GM18951 (cell line): Measurements from ENCODE around the gene IFT80.
"Not testable (repeated sequence)": the region's sequence is repeated elsewhere in the genome, so short reads cannot be mapped to it uniquely, and the experiment has no call there.

ENCODE experiments used
- POLR2A ChIP-seq: IDR thresholded peaks from 4 replicates; pipeline ENCODE4 v1.6.1; 2011; ENCODE audit warnings: mild to moderate bottlenecking; ENCODE audit not compliant: insufficient read length, insufficient read depth; ENCODE audit errors: extremely low read depth
- in situ Hi-C: fragments of 300-500 bp; cut with MboI; formaldehyde crosslinking; loops from one replicate; pipeline ENCODE4 v1.12.0; 2022; ENCODE audit warnings: low sequenced_read_pairs, mixed read lengths, inconsistent platforms; ENCODE audit not compliant: unreplicated experiment

The IFT80 gene

GRCh38 chr3:160369784-160370183 lies 29.2 kb downstream of the IFT80 start:
- TF ChIP-seq POLR2A = no peak
- in situ Hi-C loops = no loop called here

- no peak for TF ChIP-seq POLR2A
- in situ Hi-C loops = no loop called here
Measured at GRCh38 chr3:160368804-160369203, 30.2 kb downstream of the IFT80 start.

GRCh38 chr3:160365869-160366522 lies 33.0 kb downstream of the IFT80 start:
- in situ Hi-C loops = no loop called here
- TF ChIP-seq POLR2A = no peak

- in situ Hi-C loops = not testable (repeated sequence)
Measured at GRCh38 chr3:160362896-160363295, 36.1 kb downstream of the IFT80 start.

- TF ChIP-seq POLR2A = no peak
- in situ Hi-C loops = no loop called here
Measured at GRCh38 chr3:160355826-160356225, 43.2 kb downstream of the IFT80 start.

GRCh38 chr3:160346511-160346910 lies 52.5 kb downstream of the IFT80 start:
- in situ Hi-C loops = loop anchor here (25.0 kb wide), 1 partner anchor 309 kb away; no protein-coding TSS in a partner anchor
- no peak for TF ChIP-seq POLR2A

GRCh38 chr3:160343132-160343531 lies 55.9 kb downstream of the IFT80 start:
- in situ Hi-C loops = loop anchor here (25.0 kb wide), 1 partner anchor 306 kb away; no protein-coding TSS in a partner anchor
- no peak for TF ChIP-seq POLR2A

DNA sequence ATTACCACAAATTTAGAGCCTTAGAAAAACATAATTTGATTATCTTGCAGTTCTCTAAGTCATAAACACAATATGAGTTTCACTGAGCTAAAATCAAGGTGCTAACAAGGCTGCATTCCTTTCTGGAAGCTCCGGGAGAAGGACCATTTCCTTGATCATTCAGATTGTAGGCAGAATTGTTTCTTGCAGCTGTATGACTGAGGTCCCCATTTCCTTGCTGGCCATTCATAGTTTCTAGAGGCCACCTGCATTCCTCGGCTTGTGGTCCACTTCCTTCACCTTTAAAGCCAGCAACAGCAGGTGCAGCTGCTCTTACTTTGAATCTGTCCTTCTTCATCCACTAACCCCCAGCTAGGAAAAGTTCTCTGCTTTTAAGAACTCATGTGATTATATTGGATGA lies 58.7 kb downstream of the IFT80 start:
- in situ Hi-C loops = loop anchor here (25.0 kb wide), 1 partner anchor 303 kb away; no protein-coding TSS in a partner anchor
- TF ChIP-seq POLR2A = no peak

DNA sequence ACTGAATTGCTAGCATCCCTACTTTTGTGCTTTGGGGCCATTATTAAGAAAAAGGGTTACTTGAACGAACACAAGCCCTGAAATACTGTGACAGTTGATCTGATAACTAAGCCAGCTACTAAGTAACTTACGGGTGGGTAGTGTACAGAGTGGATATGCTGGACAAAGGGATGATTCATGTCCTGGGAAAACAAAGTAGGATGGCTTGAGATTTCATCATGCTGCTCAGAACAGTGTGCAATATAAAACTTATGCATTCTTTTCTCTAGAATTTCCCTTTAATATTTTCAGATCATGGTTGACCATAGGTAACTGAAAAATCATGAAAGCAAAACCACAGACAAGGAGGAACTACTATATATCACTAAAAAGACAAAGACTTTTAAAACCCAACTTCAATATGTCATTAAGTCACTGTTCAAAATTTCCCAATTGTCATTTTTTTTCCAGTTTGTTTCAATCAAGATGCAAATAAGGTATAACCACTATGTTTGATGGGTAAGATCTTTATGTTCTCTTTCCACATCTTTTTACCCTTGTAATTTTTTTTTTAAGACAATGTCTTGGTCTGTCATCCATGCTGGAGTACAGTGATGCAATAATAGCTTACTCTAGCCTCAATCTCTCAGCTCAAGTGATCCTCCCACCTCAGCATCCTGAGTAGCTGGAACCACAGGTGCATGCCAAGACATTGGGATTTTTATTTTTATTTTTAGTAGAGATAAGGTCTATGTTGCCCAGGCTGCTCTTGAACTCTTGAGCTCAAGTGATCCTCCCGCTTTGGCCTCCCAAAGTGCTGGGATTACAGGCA lies 67.7 kb downstream of the IFT80 start:
- in situ Hi-C loops = loop anchor here (25.0 kb wide), 1 partner anchor 294 kb away; no protein-coding TSS in a partner anchor
- TF ChIP-seq POLR2A = no peak

DNA sequence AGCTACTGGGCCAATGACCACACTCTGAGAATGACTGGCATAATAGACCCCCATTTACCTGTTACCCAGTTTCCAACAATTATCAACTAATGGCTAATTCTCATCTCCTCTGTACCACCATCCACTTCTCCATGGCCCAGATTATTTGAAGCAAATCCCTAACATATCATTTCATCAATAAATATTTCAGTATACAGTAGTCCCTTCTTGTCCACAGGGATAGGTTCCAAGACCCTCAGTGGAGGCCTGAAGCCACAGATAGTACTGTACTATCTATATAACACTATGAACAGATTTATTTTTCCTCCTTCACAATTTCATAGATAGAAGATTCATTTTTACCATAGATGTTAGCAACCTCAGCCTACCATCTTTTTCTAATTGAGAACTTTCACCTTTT lies 68.3 kb downstream of the IFT80 start:
- in situ Hi-C loops = loop anchor here (25.0 kb wide), 1 partner anchor 293 kb away; no protein-coding TSS in a partner anchor
- no peak for TF ChIP-seq POLR2A

- in situ Hi-C loops = loop anchor here (25.0 kb wide), 1 partner anchor 293 kb away; no protein-coding TSS in a partner anchor
- no peak for TF ChIP-seq POLR2A
Measured at GRCh38 chr3:160330109-160330508, 68.9 kb downstream of the IFT80 start.

- in situ Hi-C loops = loop anchor here (25.0 kb wide), 1 partner anchor 289 kb away; no protein-coding TSS in a partner anchor
Measured at GRCh38 chr3:160326286-160326685, 72.7 kb downstream of the IFT80 start.

GRCh38 chr3:160321821-160322220 lies 77.2 kb downstream of the IFT80 start:
- in situ Hi-C loops = not testable (repeated sequence)

DNA sequence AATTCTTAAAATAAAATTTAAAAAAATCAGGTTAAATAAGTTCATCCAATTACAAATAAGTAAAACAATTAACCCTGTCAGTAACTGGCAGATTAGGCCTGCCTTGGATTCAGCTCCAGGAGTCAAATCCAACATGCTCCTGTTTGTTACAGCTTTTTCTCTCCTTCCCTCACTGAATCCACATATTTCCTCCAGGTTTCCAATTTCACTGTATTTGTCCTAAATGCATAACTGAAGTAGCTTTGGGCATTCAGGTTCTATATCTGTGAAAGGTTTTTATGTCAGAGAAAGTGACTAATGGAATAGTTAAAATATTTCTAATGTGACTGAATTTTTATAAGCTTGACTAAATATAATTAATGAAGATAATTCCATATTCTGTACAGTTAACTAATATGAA lies 79.7 kb downstream of the IFT80 start:
- in situ Hi-C loops = no loop called here

More for the DNA sequence above, 79.7 kb downstream of the IFT80 start:
- TF ChIP-seq POLR2A = no peak
